ENCODE measurements around the gene ACSF2.
A peak's percentile ranks its signal among the peaks of the same experiment; 100 is the strongest.

The ACSF2 gene

DNA sequence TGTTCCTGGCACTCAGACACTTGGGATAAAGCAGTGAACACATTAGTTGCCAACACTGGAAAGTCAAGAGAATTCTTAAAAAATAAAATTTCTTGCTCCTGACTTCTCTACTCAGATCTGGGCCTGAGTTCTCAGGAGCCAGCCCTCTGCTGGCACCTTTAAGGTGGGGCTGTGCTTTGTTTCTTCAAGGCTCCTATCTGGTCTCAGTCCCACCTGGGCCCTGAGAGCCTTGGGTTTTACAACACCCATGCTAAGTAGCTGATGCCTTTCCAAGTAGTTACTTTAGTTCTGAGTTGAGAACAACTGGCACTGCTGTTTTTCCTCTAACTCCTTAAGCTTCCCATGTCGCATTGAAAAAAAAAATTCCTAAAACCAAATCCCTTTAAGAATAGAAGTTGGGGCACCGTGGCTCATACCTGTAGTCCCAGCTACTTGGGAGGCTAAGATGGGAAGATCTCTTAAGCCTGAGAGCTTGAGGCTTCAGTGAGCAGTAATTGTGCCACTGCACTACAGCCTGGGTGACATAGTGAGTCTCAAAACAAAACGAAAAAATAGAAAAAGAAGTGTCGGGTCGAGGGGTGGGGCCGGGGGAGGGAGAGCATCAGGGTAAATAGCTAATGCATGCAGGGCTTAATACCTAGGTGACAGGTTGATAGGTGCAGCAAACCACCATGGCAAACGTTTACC, 26.1 kb downstream of the ACSF2 start:
- no peak overlapping the region for H3K4me3 ChIP-seq (ENCODE audit: low read depth, low read length)
- TF ChIP-seq, protein P1, sequence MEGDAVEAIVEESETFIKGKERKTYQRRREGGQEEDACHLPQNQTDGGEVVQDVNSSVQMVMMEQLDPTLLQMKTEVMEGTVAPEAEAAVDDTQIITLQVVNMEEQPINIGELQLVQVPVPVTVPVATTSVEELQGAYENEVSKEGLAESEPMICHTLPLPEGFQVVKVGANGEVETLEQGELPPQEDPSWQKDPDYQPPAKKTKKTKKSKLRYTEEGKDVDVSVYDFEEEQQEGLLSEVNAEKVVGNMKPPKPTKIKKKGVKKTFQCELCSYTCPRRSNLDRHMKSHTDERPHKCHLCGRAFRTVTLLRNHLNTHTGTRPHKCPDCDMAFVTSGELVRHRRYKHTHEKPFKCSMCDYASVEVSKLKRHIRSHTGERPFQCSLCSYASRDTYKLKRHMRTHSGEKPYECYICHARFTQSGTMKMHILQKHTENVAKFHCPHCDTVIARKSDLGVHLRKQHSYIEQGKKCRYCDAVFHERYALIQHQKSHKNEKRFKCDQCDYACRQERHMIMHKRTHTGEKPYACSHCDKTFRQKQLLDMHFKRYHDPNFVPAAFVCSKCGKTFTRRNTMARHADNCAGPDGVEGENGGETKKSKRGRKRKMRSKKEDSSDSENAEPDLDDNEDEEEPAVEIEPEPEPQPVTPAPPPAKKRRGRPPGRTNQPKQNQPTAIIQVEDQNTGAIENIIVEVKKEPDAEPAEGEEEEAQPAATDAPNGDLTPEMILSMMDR (IDR thresholded peaks at IDR 0.05; ENCODE audit: insufficient read depth, low read depth, low read length, missing control alignments), result no peak
- no peak for DNase-seq (ENCODE audit: low read depth)

DNA sequence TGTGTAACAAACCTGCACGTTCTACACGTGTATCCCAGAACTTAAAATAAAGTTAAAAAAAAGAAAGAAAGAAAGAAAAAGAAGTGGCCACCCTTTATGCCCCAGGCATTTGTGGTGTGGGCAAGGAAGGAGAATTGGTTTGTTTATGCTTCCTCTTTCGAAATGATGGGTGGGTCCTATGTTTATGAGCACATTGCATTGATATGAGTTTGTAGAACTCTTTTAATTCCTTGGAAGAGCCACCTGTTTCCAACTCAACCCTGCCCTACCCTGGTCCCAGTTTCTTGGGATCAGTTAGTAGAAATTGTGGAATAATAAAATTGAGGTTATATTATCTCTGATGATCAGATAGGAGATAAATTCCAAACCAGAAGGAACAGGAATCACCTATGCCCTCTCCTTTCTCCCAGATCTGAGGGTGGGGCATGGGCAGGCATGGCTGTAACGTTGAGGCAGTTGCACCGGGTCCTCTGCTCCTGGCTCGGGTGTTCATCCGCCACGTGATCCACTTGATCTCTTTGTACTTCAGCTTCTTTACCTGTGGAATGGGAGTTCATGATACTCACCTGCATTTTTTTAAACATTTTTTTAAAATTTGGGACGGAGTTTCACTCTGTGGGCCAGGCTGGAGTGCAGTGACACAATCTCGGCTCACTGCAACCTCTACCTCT, 26.7 kb downstream of the ACSF2 start:
- TF ChIP-seq, protein P1 (IDR thresholded peaks at IDR 0.05; ENCODE audit: insufficient read depth, low read depth, low read length, missing control alignments), result no peak
- DNase-seq (ENCODE audit: low read depth), result peak; percentile 30

DNA sequence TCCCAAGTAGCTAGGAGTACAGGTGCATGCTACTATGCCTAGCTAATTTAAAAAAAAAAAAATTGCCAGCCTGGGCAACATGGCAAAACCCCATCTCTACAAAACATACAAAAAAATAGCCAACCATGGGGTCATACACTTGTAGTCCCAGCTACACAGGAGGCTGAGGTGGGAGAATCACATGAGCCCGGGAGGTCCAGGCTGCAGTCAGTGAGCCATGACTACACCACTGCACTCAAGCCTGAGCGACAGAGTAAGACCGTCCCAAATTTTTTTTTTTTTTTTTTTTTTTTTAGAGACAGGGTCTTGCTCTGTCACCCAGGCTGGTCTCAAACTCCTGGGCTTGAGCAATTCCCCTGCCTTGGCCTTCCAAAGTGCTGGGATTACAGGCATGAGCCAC, 27.9 kb downstream of the ACSF2 start:
- H3K4me3 ChIP-seq (ENCODE audit: low read depth, low read length), result no peak overlapping the region
- TF ChIP-seq, protein P1 (IDR thresholded peaks at IDR 0.05; ENCODE audit: insufficient read depth, low read depth, low read length, missing control alignments), result no peak
- DNase-seq (ENCODE audit: low read depth), result no peak

More for the DNA sequence above, 26.7 kb downstream of the ACSF2 start:
- H3K4me3 ChIP-seq (ENCODE audit: low read depth, low read length), result no peak overlapping the region

DNA sequence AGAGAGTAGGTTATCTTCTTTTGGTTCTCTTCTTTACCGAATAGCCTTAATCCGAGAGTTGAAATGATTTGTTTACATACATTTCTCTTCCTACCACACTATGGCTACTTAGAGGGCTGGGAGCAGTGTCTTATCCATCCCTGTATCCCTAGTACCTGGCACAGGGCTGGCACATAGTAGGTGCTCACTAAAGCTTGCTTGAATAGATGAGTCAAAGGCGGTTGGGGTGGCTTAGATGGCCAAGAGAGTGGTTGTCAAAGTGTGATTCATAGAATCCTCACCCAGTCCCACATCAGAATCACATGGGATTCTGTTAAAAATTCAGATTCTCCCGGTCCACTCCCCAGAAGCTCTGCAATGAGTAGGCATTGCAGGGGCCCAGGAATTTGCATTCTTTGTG, 31.6 kb downstream of the ACSF2 start:
- TF ChIP-seq, protein P1 (IDR thresholded peaks at IDR 0.05; ENCODE audit: insufficient read depth, low read depth, low read length, missing control alignments), result no peak
- no peak overlapping the region for H3K4me3 ChIP-seq (ENCODE audit: low read depth, low read length)
- no peak for DNase-seq (ENCODE audit: low read depth)

DNA sequence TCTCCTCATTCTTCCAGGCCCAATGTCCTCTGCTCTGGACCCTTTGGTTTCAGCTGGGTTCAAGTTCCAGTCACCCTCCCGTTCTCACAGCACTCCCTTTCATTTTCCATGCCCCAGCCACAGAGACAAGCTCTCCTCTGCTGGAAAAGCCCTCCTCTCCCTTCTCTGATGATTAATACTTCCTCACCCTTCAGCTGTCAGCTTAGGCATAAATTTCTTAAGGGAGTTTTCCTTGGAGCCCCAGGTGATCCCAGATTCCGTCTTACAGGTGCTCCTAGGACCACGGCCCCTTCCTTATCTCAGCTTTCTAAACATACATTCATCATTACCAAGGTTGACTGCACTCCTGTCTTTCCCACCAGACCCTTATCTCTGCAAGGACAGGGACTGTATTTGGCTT, 32.3 kb downstream of the ACSF2 start:
- no peak for DNase-seq (ENCODE audit: low read depth)
- TF ChIP-seq, protein P1 (IDR thresholded peaks at IDR 0.05; ENCODE audit: insufficient read depth, low read depth, low read length, missing control alignments), result no peak
- no peak overlapping the region for H3K4me3 ChIP-seq (ENCODE audit: low read depth, low read length)

DNA sequence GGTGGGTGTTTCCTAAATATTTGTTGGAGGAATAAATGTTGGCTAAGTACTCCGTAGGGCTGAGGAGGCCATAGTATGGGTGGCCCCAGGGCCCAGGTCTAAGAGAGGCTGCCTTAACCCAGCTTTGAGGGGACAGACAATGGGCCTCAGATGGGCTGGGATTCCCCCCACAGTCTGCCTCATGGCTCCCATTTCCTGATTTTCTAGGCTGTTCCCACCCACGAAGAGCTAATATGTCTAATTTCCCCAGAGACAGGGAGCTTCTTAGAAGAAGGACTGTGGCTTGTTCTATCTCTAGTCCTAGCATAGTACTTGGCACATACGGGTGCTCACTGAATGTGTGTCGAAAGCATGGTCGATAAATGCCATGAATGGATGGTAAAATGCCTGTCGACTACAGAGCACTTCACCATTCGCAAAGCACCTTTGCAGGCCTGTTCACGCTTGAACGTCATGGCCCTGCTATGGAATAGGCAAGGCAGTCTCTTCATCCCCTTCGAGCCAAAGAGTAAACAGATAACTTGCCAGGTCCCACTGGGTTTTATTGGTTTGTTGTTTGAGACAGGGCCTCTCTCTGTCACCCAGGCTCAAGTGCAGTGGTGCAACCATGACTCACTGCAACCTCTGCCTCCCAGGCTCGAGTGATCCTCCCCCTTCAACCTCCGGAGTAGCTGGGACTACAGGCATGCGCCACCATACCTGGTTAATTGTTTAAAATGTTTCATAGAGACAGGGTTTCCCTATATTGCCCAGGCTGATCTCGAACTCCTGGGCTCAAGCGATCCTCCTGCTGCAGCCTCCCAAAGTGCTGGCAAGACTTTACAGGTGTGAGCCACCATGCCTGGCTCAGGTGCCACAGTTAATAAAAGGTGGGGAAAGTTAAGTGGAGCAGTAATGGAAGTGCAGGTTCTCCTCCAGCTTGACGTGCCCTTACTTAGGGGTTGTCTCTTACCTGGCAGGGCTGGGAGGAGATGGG, 33.0 kb downstream of the ACSF2 start:
- DNase-seq (ENCODE audit: low read depth), result no peak
- no peak overlapping the region for H3K4me3 ChIP-seq (ENCODE audit: low read depth, low read length)
- TF ChIP-seq, protein P1 (IDR thresholded peaks at IDR 0.05; ENCODE audit: insufficient read depth, low read depth, low read length, missing control alignments), result no peak

Measured in GM12865 (cell line).